ENCODE data around the gene TRAK1.
"Not testable (repeated sequence)": the region's sequence is repeated elsewhere in the genome, so short reads cannot be mapped to it uniquely, and the experiment has no call there.

Gene TRAK1, protein sequence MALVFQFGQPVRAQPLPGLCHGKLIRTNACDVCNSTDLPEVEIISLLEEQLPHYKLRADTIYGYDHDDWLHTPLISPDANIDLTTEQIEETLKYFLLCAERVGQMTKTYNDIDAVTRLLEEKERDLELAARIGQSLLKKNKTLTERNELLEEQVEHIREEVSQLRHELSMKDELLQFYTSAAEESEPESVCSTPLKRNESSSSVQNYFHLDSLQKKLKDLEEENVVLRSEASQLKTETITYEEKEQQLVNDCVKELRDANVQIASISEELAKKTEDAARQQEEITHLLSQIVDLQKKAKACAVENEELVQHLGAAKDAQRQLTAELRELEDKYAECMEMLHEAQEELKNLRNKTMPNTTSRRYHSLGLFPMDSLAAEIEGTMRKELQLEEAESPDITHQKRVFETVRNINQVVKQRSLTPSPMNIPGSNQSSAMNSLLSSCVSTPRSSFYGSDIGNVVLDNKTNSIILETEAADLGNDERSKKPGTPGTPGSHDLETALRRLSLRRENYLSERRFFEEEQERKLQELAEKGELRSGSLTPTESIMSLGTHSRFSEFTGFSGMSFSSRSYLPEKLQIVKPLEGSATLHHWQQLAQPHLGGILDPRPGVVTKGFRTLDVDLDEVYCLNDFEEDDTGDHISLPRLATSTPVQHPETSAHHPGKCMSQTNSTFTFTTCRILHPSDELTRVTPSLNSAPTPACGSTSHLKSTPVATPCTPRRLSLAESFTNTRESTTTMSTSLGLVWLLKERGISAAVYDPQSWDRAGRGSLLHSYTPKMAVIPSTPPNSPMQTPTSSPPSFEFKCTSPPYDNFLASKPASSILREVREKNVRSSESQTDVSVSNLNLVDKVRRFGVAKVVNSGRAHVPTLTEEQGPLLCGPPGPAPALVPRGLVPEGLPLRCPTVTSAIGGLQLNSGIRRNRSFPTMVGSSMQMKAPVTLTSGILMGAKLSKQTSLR

DNA sequence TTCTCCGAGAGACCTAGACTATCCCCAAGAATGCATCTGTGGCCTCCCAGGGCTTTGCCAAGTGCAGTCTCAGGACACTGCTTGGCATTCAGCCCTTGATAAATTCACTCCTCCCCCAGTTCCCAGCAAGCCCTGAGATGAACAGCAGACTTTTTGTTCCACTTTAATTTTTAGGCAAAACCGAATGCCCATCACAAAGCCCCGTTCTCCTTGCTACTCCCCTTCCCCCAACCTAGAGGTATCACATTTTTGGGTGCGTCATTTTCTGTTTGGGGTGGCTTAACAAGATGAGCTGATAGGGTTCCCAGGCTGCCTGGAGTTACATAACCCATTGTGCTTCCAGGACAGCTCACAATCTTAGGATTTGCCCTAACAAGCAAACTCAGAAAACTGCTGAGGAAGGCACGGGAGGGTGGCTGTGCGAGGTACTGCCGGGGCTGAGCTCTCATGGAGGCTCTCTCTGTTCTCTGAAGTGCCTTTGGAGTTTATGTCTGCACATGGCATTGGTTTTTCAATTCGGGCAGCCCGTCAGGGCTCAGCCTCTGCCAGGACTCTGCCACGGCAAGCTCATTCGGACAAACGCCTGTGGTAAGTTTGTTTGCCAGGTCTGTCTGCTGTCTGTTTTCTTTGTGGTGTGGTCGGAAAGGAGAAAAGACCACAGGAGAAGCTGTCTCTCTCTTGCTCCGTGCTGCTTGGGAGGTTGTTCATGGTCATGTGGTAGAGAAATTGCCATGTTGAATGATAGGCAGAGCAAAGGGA is at the start of gene TRAK1:
TRAK1 (plus strand) TSS at position 385 of the 759 bp plus-strand sequence; CDS start at position 498, 113 bp downstream.
- Histone ChIP-seq H3K36me3 (ENCODE audit: control insufficient read depth, insufficient read depth, low read length) (peaks cover 22% of the 10 kb centered on the region), H3K27me3 (ENCODE audit: control insufficient read depth, insufficient read depth, low read length) (no peaks in the 10 kb centered on the region), H3K4me3 (ENCODE audit: low read length) (peak within 1 kb of the TSS; percentile 29), H3K4me1 (ENCODE audit: control insufficient read depth, insufficient read depth, low read length) (peaks cover 10% of the 10 kb centered on the region), H3K27ac (ENCODE audit: low read depth, low read length) (peak within 1 kb of the TSS; percentile 78), H3K9ac (ENCODE audit: low read length) (no peak within 1 kb of the TSS)

- H3K9ac ChIP-seq (ENCODE audit: low read length), result no peak overlapping the region
- H3K36me3 ChIP-seq (ENCODE audit: control insufficient read depth, insufficient read depth, low read length), result no peaks in the 10 kb centered on the region
- no peak overlapping the region for H3K27ac ChIP-seq (ENCODE audit: low read depth, low read length)
- peaks cover 16% of the 10 kb centered on the region for H3K4me1 ChIP-seq (ENCODE audit: control insufficient read depth, insufficient read depth, low read length)
- no peak overlapping the region for H3K4me3 ChIP-seq (ENCODE audit: low read length)
- H3K27me3 ChIP-seq (ENCODE audit: control insufficient read depth, insufficient read depth, low read length), result no peaks in the 10 kb centered on the region
These were observed 48.4 kb upstream of the TRAK1 start for GRCh38 chr3:42042747-42043098.

- Histone ChIP-seq H3K27me3 (ENCODE audit: control insufficient read depth, insufficient read depth, low read length) (no peaks in the 10 kb centered on the region), H3K4me1 (ENCODE audit: control insufficient read depth, insufficient read depth, low read length) (peaks cover 18% of the 10 kb centered on the region), H3K9ac (ENCODE audit: low read length) (no peak overlapping the region), H3K27ac (ENCODE audit: low read depth, low read length) (peak overlapping the region; percentile 46), H3K4me3 (ENCODE audit: low read length) (no peak overlapping the region), H3K36me3 (ENCODE audit: control insufficient read depth, insufficient read depth, low read length) (no peaks in the 10 kb centered on the region)
These were observed 47.9 kb upstream of the TRAK1 start for GRCh38 chr3:42043099-42043813.

GRCh38 chr3:42045708-42046243 is 45.4 kb upstream of the TRAK1 start:
- Histone ChIP-seq H3K4me1 (ENCODE audit: control insufficient read depth, insufficient read depth, low read length) (peaks cover 18% of the 10 kb centered on the region), H3K9ac (ENCODE audit: low read length) (no peak overlapping the region), H3K27me3 (ENCODE audit: control insufficient read depth, insufficient read depth, low read length) (no peaks in the 10 kb centered on the region), H3K27ac (ENCODE audit: low read depth, low read length) (no peak overlapping the region), H3K4me3 (ENCODE audit: low read length) (no peak overlapping the region), H3K36me3 (ENCODE audit: control insufficient read depth, insufficient read depth, low read length) (no peaks in the 10 kb centered on the region)

GRCh38 chr3:42048526-42048925 is 42.6 kb upstream of the TRAK1 start:
- peaks cover 30% of the 10 kb centered on the region for H3K4me1 ChIP-seq (ENCODE audit: control insufficient read depth, insufficient read depth, low read length)
- H3K9ac ChIP-seq (ENCODE audit: low read length); H3K27ac ChIP-seq (ENCODE audit: low read depth, low read length); H3K36me3 ChIP-seq (ENCODE audit: control insufficient read depth, insufficient read depth, low read length); H3K4me3 ChIP-seq (ENCODE audit: low read length); H3K27me3 ChIP-seq (ENCODE audit: control insufficient read depth, insufficient read depth, low read length): not testable (repeated sequence)

DNA sequence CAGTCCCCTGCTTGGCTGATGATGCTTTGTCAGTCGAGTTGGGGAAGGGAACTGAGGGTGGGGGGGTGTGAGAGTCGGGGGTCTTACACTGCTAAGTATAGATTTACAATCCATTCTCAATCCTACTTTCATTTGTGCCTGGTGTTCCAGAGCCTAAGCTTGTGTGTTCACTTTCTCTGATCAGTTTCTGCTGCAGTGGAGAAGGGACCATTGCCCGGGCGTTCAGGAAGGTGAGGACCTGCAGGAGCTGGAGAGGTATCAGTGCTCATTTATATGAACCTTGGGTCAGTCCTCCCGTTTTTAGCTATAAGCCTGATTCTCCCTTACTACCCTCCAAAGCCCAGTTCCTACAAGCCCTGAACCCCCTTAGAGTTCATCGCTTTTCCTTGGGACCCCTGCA is 41.0 kb upstream of the TRAK1 start:
- Histone ChIP-seq H3K36me3 (ENCODE audit: control insufficient read depth, insufficient read depth, low read length) (no peaks in the 10 kb centered on the region), H3K27me3 (ENCODE audit: control insufficient read depth, insufficient read depth, low read length) (no peaks in the 10 kb centered on the region), H3K4me1 (ENCODE audit: control insufficient read depth, insufficient read depth, low read length) (peaks cover 26% of the 10 kb centered on the region), H3K9ac (ENCODE audit: low read length) (no peak overlapping the region), H3K27ac (ENCODE audit: low read depth, low read length) (no peak overlapping the region), H3K4me3 (ENCODE audit: low read length) (no peak overlapping the region)

- no peak overlapping the region for H3K9ac ChIP-seq (ENCODE audit: low read length)
- H3K4me3 ChIP-seq (ENCODE audit: low read length), result no peak overlapping the region
- no peaks in the 10 kb centered on the region for H3K36me3 ChIP-seq (ENCODE audit: control insufficient read depth, insufficient read depth, low read length)
- peak overlapping the region; percentile 65 for H3K27ac ChIP-seq (ENCODE audit: low read depth, low read length)
- peaks cover 24% of the 10 kb centered on the region for H3K4me1 ChIP-seq (ENCODE audit: control insufficient read depth, insufficient read depth, low read length)
- H3K27me3 ChIP-seq (ENCODE audit: control insufficient read depth, insufficient read depth, low read length), result no peaks in the 10 kb centered on the region
These were observed 39.6 kb upstream of the TRAK1 start for GRCh38 chr3:42051384-42052131.

GRCh38 chr3:42052132-42052483 is 39.0 kb upstream of the TRAK1 start:
- peaks cover 24% of the 10 kb centered on the region for H3K4me1 ChIP-seq (ENCODE audit: control insufficient read depth, insufficient read depth, low read length)
- H3K27ac ChIP-seq (ENCODE audit: low read depth, low read length), result peak overlapping the region; percentile 65
- H3K27me3 ChIP-seq (ENCODE audit: control insufficient read depth, insufficient read depth, low read length), result no peaks in the 10 kb centered on the region
- H3K9ac ChIP-seq (ENCODE audit: low read length), result no peak overlapping the region
- no peak overlapping the region for H3K4me3 ChIP-seq (ENCODE audit: low read length)
- H3K36me3 ChIP-seq (ENCODE audit: control insufficient read depth, insufficient read depth, low read length), result no peaks in the 10 kb centered on the region

GRCh38 chr3:42052484-42053351 is 38.4 kb upstream of the TRAK1 start:
- Histone ChIP-seq H3K27me3 (ENCODE audit: control insufficient read depth, insufficient read depth, low read length) (no peaks in the 10 kb centered on the region), H3K4me3 (ENCODE audit: low read length) (peak overlapping the region; percentile 37), H3K4me1 (ENCODE audit: control insufficient read depth, insufficient read depth, low read length) (peaks cover 24% of the 10 kb centered on the region), H3K36me3 (ENCODE audit: control insufficient read depth, insufficient read depth, low read length) (no peaks in the 10 kb centered on the region), H3K27ac (ENCODE audit: low read depth, low read length) (peak overlapping the region; percentile 65), H3K9ac (ENCODE audit: low read length) (no peak overlapping the region)

- no peak overlapping the region for H3K4me3 ChIP-seq (ENCODE audit: low read length)
- peaks cover 22% of the 10 kb centered on the region for H3K4me1 ChIP-seq (ENCODE audit: control insufficient read depth, insufficient read depth, low read length)
- peak overlapping the region; percentile 55 for H3K27ac ChIP-seq (ENCODE audit: low read depth, low read length)
- H3K27me3 ChIP-seq (ENCODE audit: control insufficient read depth, insufficient read depth, low read length), result no peaks in the 10 kb centered on the region
- H3K9ac ChIP-seq (ENCODE audit: low read length), result no peak overlapping the region
- no peaks in the 10 kb centered on the region for H3K36me3 ChIP-seq (ENCODE audit: control insufficient read depth, insufficient read depth, low read length)
These were observed 37.7 kb upstream of the TRAK1 start for GRCh38 chr3:42053476-42053875.

All from rectal smooth muscle tissue (tissue), 1 donor.